NB4 (cell line): ENCODE data around the gene STK33.

Experiments
- CTCF ChIP-seq: IDR thresholded peaks from one replicate; pipeline ENCODE4 v1.5.1; 2012; ENCODE audit warnings: low read depth, low read length
- MYC ChIP-seq: IDR thresholded peaks from 2 replicates; pipeline ENCODE4 v1.6.1; 2011; ENCODE audit warnings: low read depth, low read length
- POLR2A ChIP-seq: IDR thresholded peaks from 2 replicates; pipeline ENCODE4 v1.6.1; 2011; ENCODE audit warnings: mild to moderate bottlenecking; ENCODE audit not compliant: insufficient read length; ENCODE audit errors: extremely low read depth

- TF ChIP-seq CTCF (no peak), POLR2A (no peak), MYC (no peak)
Observed at GRCh38 chr11:8363921-8364320, 230.1 kb downstream of the STK33 start.
